ENCODE results near the gene CHID1. TPM values are rescaled to one million over a fixed set of nuclear protein-coding genes. Genes with fewer than 3 reads are reported as not detected.
A peak's percentile ranks its signal among the peaks of the same experiment; 100 is the strongest.

The CHID1 gene
- total and polyA plus RNA-seq, 4 donors = 41.7 to 92.2 (median 48.8) TPM

DNA sequence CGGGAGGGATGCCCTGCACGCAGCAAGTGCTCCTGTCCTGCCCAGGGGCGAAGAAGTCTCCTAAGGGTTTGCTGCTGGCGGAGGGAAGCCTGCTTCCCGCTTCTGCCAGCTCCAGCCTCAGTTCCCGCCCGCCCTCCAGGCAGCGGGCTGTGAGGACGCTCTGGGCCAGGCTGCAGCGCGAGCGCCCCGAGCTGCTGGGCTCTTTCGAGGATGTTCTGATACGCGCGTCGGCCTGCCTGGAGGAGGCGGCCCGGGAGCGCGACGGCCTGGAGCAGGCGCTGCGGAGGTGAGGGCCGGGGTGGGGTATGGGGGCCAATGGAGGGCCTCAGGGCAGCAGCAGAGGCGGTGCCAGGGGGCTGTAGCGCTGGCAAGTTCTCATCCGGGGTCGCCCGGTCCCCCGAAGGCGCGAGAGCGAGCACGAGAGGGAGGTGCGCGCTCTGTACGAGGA, 80.7 kb downstream of the CHID1 start:
- peaks cover 0 to 76% (median 38%) of the 10 kb centered on the region in 5 donors for H3K4me1 ChIP-seq (ENCODE audit: control insufficient read depth in 5 of 5, insufficient read depth in 5 of 5, low read length in 5 of 5)
- TF ChIP-seq, protein P1, sequence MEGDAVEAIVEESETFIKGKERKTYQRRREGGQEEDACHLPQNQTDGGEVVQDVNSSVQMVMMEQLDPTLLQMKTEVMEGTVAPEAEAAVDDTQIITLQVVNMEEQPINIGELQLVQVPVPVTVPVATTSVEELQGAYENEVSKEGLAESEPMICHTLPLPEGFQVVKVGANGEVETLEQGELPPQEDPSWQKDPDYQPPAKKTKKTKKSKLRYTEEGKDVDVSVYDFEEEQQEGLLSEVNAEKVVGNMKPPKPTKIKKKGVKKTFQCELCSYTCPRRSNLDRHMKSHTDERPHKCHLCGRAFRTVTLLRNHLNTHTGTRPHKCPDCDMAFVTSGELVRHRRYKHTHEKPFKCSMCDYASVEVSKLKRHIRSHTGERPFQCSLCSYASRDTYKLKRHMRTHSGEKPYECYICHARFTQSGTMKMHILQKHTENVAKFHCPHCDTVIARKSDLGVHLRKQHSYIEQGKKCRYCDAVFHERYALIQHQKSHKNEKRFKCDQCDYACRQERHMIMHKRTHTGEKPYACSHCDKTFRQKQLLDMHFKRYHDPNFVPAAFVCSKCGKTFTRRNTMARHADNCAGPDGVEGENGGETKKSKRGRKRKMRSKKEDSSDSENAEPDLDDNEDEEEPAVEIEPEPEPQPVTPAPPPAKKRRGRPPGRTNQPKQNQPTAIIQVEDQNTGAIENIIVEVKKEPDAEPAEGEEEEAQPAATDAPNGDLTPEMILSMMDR (IDR thresholded peaks at IDR 0.05; ENCODE audit: control extremely low read depth, extremely low read depth) = no peak
- no peak overlapping the region for H3K9ac ChIP-seq (ENCODE audit: insufficient read depth in 1 of 2, low read length in 2 of 2)

DNA sequence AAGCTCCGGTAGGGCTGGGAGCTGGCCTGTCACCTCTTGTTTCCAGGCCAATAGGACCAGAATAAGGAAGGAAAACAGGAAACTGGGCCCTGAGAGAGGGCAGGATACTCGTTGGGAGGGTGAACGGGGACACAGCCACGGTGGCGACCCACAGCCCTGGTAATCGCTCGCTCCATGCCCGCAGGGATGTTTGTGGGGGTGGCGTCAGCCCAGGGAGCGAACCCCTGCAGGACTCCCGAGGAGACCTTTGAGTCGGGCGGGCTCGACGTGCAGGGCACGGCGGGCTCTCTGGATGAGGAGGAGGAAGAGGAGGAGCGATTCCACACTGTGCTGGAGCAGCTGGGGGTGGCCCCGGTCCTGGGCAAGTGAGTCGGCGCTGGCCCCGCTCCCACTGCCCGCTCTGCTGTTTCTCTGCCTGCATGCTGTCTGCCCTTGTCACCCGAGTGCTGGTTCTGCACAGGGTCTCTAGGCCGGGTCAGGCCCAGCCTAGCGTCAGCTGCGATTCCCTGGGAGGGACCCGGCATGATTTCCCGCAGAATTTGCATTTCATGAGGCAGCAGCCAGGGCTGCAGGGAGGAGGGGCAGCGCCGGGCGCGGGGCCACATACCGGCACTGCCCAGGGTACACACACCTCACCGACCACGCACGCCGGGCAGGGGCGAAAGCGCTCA, 81.3 kb downstream of the CHID1 start:
- ATAC-seq (ENCODE audit: insufficient read depth, low FRiP score) (no peak), DNase-seq (peak in 2 of 3 donors; percentile 44 to 50)
- TF ChIP-seq, protein P1 (IDR thresholded peaks at IDR 0.05; ENCODE audit: control extremely low read depth, extremely low read depth) = no peak
- no peak overlapping the region for H3K4me3 ChIP-seq
- peak overlapping the region; percentile 75 to 77 for H3K27ac ChIP-seq (ENCODE audit: low read depth in 1 of 2, low read length in 1 of 2)
- H3K9ac ChIP-seq (ENCODE audit: insufficient read depth in 1 of 2, low read length in 2 of 2) = no peak overlapping the region
- peaks cover 0 to 10% (median 1%) of the 10 kb centered on the region in 4 donors for H3K36me3 ChIP-seq (ENCODE audit: control insufficient read depth in 4 of 4, insufficient read depth in 4 of 4, low read length in 4 of 4)
- peaks cover 0 to 73% (median 35%) of the 10 kb centered on the region in 5 donors for H3K4me1 ChIP-seq (ENCODE audit: control insufficient read depth in 5 of 5, insufficient read depth in 5 of 5, low read length in 5 of 5)
- peaks cover 0 to 24% (median 19%) of the 10 kb centered on the region in 3 donors for H3K27me3 ChIP-seq (ENCODE audit: control insufficient read depth in 3 of 3, insufficient read depth in 3 of 3, low read length in 2 of 3)
- peaks cover 0 to 3% (median 0%) of the 10 kb centered on the region in 4 donors for H3K9me3 ChIP-seq (ENCODE audit: control insufficient read depth in 4 of 4, insufficient read depth in 3 of 4, low read length in 3 of 4)
- 5 to 9% methylated on average over 40 of the region's 40 CpGs for WGBS, 2 donors

More for the DNA sequence above, 80.7 kb downstream of the CHID1 start:
- no peaks in the 10 kb centered on the region for H3K9me3 ChIP-seq (ENCODE audit: control insufficient read depth in 4 of 4, insufficient read depth in 3 of 4, low read length in 3 of 4)
- H3K27me3 ChIP-seq (ENCODE audit: control insufficient read depth in 3 of 3, insufficient read depth in 3 of 3, low read length in 2 of 3) = peaks cover 0 to 24% (median 19%) of the 10 kb centered on the region in 3 donors
- peak overlapping the region in 1 of 2 donors; percentile 77 for H3K27ac ChIP-seq (ENCODE audit: low read depth in 1 of 2, low read length in 1 of 2)
- peaks cover 0 to 4% (median 1%) of the 10 kb centered on the region in 4 donors for H3K36me3 ChIP-seq (ENCODE audit: control insufficient read depth in 4 of 4, insufficient read depth in 4 of 4, low read length in 4 of 4)
- 1 to 5% methylated on average over 33 to 39 of the region's 39 CpGs for WGBS, 2 donors
- DNase-seq = no peak
- ATAC-seq (ENCODE audit: insufficient read depth, low FRiP score) = no peak
- H3K4me3 ChIP-seq = no peak overlapping the region

DNA sequence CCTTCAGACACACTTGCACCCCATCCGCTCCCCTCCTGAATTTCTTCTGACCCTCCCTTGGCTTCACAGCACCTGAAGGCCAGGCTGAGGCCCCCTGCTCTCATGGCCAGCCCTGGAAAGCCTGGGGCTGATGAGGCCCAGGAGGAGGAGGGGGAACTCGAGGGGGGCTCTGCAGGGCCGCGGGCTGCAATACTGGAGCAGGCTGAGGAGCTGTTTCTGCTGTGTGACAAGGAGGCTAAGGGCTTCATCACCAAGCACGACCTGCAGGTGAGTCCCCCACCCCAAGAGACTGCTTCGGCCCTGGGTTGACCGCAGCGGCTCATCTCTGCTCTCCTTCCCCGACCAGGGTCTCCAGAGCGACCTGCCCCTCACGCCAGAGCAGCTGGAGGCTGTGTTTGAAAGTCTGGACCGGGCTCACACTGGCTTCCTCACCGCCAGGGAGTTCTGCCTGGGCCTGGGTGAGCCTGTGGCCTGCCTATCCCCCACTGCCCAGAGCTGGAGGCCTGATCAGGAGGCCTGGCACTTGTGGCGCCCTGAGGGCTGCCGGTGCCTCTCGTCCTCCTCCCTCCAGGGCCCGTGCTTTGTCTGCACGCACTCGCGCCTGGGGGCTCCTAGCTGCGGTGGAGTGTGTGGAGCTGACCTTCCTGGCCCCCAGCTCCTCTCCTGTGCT, 82.0 kb downstream of the CHID1 start:
- 51 to 55% methylated on average over 21 of the region's 21 CpGs for WGBS, 2 donors
- no peak overlapping the region for H3K4me3 ChIP-seq
- no peak overlapping the region for H3K9ac ChIP-seq (ENCODE audit: insufficient read depth in 1 of 2, low read length in 2 of 2)
- DNase-seq (no peak), ATAC-seq (ENCODE audit: insufficient read depth, low FRiP score) (no peak)
- peaks cover 0 to 3% (median 0%) of the 10 kb centered on the region in 4 donors for H3K9me3 ChIP-seq (ENCODE audit: control insufficient read depth in 4 of 4, insufficient read depth in 3 of 4, low read length in 3 of 4)
- H3K4me1 ChIP-seq (ENCODE audit: control insufficient read depth in 5 of 5, insufficient read depth in 5 of 5, low read length in 5 of 5) = peaks cover 0 to 67% (median 35%) of the 10 kb centered on the region in 5 donors
- peak overlapping the region; percentile 75 to 84 for H3K27ac ChIP-seq (ENCODE audit: low read depth in 1 of 2, low read length in 1 of 2)
- peaks cover 0 to 24% (median 19%) of the 10 kb centered on the region in 3 donors for H3K27me3 ChIP-seq (ENCODE audit: control insufficient read depth in 3 of 3, insufficient read depth in 3 of 3, low read length in 2 of 3)
- TF ChIP-seq, protein P1 (IDR thresholded peaks at IDR 0.05; ENCODE audit: control extremely low read depth, extremely low read depth) = no peak
- peaks cover 0 to 17% (median 1%) of the 10 kb centered on the region in 4 donors for H3K36me3 ChIP-seq (ENCODE audit: control insufficient read depth in 4 of 4, insufficient read depth in 4 of 4, low read length in 4 of 4)
